ENCODE data around the gene TUBGCP2.

GRCh38 chr10:133339708-133340380, 31.2 kb upstream of the TUBGCP2 start:
- TF ChIP-seq POLR2A (IDR thresholded peaks at IDR 0.05) (no peak), CTCF (IDR thresholded peaks at IDR 0.05) (no peak)

Measured in heart left ventricle (tissue), 13 donors.